Measurements from ENCODE around the gene ARHGEF28.

ARHGEF28 gene

DNA sequence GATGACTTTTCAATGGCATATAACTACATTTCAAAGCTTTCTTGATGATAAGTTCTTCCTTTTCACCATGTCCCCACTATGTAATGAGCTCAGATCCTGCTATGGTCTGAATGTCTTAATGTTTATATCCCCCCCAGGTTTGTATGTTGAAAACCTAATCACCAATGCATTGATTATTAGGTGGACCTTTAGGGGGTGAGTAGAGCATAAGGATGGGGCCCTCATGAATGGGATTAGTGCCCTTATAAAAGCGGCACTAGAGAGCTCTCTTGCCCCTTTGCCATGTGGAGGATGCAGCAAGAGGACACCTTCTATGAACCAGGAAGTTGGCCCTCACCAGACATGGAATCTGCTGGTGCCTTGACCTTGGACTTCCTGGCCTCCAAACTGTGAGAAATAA is 316.8 kb downstream of the ARHGEF28 start:
- no peak for DNase-seq (ENCODE audit: low spot score)

DNA sequence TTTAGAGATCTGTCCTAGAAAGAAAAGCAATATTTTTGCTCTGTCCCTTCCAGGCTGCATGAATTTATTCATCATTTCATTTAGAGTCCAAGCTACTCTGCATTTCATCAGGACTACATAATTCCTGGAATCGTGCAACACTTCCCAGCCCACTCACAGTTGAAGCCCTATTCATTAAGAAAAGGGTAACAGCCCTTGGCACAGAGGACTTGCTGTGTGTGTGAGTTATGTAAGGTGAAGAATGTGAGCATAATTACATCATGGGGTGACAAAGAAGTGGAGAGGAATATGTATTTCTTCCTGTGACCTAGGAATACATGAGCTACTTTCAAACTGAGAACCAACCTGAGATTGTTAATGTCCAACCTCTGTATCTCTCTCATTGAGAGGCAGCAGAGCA is 317.4 kb downstream of the ARHGEF28 start:
- DNase-seq (ENCODE audit: low spot score), result no peak

DNA sequence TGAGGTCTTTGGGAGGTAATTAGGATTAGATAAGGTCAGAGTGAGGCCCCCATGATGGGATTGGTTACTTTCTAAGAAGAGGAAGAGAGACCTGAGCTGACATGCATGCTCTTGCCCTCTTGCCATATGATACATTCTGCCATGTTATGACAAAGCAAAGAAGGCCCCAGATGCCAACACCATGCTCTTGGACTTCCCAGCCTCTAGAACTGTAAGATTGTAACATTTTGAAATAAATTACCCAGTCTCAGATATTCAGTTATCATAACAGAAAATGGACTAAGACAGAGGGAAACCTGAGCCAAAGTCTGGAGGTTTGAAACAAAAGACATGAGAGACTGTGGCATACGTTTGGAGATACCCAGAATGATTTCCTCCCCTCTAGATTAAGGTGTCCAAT is 318.6 kb downstream of the ARHGEF28 start:
- no peak for DNase-seq (ENCODE audit: low spot score)

DNA sequence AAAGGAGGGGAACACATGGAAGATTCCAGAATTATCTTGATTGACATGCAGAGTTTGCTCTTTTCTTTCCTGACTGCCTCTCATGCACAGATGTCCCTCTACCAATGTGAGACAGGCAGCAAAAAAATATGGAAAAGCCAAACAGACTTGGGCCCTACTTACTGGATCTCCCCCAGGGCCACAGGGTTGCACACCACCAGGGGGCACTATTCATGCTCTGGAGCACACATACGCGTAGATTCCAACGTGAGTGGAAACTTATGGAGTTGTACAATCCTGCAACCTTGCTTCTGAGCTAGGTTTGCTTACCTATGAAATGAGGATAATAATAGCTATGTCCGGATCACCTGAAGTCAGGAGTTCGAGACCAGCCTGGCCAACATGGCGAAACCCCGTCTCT is 319.5 kb downstream of the ARHGEF28 start:
- DNase-seq (ENCODE audit: low spot score), result no peak

DNA sequence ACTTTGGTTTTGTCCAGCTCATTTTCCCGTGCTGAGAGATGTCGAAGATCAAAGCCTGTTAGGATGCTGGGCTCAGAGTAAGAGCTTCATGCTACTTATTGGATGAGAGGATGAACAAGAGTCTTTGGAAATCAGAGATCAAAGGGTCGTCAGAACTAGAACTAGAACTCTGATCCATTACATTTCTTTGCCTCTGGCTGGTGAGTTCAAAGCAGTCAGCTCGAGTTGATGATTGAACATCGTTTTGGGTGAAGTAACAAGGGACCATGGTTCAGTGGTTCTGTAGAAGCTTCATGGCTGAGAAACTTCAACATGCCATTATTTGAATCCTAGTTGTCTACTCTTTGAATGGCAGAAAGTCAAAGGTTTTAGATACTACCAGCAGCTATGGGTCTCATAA is 320.3 kb downstream of the ARHGEF28 start:
- DNase-seq (ENCODE audit: low spot score), result no peak

DNA sequence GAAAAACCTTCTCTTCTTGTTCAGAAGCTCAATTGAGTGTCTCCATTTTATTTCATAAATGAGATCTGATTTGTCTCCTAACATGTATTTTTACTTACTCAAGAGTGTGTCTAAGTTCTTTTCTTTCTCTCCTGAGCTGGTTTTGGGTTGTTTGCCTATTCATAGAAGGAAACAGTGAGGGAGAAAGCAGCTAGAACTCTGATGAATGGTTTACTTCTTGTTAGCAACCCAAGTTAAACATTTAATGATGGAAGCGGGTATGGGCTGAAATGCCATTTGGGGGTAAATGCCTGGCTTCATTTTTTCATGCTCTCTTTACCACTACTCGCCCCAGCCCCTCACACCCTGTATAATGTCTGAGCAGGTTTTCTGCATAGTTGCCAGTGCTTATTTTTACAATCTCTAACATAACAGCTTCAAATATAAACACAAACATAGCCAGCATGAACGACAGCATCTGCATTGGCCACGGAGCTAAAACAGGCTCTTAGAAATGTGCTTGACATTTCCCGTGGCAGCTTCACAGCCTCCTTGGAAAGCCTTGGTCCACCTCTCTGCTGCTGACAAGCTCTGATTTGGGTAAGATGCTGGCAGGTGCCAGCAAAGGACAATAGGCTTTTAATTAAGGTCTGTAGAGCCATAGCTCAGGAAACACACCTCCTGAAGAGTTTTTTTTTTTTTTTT is 321.1 kb downstream of the ARHGEF28 start:
- no peak for DNase-seq (ENCODE audit: low spot score)

DNA sequence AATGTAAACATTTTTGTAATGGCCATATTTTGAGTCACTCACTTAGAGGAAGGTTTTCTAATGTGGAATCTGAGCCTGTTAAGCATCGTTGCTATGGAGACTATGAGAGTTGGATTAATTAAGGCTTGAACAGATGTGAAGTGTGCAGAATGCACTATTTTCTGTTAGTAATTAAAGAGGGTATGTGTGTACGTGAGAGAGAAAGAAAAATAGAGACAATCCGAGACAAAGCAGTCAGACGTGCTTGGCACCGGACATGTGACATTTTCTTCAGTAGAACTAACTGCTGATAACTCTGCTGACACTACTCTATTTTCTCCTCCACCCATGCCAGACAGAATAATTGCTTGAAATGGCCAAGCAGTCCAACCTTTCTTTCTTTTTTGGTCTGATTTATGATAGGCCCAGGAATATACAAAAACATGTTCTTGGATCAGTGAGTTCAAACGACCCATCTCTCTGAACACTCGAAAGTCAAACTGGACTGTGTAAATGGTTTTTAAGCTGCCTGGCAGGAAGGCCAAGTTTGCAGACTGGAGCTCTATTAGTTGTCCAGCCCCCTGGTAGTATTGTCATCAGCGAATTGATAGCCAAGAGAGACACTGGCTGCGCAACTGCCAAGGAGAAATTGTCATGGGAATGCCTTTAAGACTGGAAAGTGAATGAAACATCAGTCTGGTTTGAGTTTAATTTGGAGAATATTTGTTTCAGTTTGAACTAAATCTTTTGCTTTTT is 322.1 kb downstream of the ARHGEF28 start:
- no peak for DNase-seq (ENCODE audit: low spot score)

DNA sequence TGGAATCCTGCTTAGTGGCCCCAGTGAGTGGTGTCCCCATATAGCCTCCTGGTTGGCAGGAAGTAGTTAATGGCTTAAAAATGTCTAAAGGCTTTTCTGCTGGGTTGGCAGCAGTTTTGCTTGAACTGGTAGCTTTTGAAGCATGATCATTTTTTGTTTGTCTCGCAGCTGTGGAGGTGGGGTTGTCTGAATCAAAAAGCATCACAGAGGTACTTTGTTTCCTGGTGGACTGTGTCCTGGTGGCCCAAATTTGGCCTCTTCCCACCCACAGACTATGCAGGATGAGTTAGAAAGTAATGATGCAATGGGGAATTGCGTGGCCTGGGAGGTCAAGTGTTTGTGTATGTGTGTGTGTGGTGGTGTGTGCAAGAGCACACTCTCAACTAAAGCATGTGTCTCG is 322.7 kb downstream of the ARHGEF28 start:
- no peak for DNase-seq (ENCODE audit: low spot score)

DNA sequence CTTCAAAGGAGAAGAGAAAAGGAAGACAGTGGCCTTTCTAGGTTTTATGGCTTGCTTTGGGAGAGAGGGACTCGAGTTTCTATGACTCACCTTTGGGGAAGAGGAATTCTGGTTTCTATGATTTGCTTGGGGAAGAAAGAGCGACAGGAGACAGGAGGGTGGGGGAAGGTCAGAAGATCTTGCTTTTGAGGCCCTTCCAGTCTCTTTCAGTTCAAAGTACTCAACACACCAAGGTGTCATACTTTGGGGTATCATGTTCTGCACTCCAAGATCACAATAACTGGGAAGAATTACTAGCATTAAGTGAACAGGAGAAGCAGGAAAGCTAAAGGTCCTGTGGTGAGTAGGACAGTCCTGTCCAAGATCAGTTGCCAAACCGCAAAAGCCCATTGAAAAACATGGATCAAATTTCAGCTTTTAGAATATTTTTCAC is 324.5 kb downstream of the ARHGEF28 start:
- DNase-seq (ENCODE audit: low spot score), result no peak

DNA sequence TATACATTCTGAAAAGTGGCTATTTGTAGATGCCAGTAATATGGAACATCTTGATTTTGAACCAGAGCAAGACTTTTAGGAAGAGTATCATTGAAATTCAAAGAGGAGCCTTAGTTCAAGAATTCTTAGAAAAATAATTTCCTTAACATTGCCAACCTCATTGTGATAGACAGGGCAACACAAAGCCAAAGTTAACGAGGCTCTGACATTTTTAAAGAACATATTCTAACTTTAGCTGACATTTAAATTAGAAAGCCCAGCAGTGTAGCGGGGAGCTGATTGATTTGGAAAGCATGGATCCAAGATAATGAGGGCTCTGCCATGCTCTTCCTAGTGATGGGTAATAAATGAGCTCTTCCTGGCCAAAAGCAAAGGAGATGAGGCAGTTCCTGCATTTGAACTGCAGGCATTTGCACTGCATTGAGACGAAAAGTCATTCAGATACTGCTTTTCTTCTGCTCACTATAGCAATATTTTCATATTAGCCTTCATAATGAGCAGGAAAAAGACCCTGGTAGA is 325.0 kb downstream of the ARHGEF28 start:
- no peak for DNase-seq (ENCODE audit: low spot score)

DNA sequence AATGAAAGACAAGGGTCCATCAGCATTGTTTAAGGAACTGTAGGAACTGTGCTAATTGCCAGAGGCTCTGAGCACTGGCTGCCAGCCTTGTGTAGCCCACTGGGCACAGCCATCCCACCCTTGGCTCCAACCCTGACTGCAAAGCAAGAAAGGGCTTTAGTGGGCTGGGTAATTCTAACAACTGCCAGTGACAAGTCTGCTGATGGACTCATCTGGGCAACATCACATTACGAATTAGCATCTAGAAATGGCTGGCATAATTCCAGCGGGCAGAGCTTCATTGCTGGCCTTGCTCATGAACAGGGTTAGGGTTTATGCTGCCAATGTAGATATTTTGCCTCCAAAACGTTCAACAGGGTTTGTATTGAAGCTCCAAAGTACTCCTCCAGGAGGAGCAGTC is 326.9 kb downstream of the ARHGEF28 start:
- DNase-seq (ENCODE audit: low spot score), result no peak

DNA sequence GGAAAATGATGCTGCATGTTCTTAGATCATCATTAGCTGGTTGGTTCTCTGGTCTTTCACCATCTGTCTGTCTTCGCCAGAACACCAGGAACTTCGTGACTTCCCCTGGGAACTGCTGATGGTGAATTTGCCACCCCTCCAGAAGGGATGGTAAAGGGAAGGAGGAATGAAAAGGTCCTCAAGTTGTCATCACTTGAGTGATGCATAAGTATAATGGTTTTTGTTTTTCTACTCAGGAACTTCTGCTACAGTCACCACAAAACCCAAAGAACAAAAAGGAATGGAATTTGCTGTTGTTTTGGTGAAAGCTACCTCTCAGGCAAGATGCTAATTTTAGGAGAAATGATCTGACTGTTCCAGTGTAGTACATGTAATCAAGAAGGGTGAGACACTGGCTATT is 328.4 kb downstream of the ARHGEF28 start:
- no peak for DNase-seq (ENCODE audit: low spot score)

DNA sequence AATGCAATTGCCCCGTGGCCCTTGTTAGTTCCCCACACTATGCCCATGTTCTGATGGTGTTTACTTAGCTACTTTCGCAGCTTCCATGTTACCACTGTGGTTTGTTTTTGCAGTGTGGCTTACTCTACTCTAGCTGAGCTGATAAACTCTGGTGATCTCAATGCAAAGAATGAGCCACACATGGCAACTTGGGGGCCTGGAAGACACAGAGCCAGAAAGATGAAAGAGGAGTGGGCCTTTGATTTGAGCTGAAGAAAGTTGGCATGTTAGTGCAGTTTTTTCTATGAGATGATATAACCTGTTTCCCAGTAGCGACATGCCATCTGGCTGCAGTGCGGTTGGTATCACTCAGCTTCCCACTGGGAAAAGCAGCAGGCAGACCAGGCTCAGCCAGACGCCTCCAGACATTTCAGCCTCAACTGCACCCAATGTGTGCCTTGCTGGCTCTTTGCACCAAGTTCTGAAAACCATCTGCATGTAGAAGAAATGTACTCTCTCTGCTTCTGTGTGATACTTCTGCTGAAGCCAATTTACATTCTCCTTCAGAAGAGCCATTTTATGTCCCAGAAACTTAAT is 329.4 kb downstream of the ARHGEF28 start:
- no peak for DNase-seq (ENCODE audit: low spot score)

DNA sequence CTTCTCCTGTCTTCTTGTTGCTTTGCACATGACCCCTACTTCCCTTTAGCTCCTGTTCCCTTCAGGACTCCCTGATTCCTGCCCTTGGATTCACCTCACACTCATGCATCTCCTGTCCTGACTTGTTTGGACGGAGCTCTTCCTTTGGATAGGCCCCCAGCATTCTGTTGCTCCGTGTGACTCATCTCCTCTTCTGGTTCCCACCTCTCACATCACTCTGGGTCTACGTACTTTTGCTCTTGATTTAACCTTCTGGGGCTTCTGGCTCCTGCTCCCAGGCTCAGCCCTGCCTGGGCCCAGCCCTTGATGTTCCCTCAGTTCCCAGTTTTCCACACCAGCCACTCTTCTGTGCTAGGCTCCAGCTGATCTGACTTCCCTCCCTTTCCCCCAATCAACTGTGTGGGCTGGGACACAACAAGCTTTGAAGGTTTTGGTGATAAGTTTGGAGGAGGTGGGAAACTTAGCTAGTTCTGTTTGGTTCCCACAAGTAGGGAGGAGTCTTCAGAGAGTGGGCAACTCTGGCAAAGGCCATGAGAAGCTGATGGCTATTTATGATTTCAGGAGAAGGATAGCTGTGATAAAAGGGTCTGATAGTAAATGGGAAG is 331.5 kb downstream of the ARHGEF28 start:
- DNase-seq (ENCODE audit: low spot score), result no peak

DNA sequence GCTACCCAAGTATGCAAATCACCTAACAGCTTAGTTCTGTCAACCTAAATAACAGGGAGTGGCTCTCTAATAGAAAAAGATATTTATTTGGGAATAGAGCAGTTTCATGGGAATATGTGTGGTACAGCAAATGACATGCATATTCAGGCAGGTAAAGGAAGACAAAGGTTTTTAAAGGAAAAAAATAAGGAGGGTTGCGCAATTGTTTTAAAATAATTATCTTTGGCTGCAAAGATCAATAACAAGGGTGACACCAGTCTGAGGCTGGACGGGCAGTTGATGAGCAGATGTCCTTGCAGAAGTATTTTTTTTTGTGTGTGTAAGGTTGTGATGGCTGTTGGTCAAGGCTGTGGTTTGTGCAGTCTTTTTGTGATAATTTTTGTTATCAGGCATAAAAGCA is 332.0 kb downstream of the ARHGEF28 start:
- DNase-seq (ENCODE audit: low spot score), result no peak

DNA sequence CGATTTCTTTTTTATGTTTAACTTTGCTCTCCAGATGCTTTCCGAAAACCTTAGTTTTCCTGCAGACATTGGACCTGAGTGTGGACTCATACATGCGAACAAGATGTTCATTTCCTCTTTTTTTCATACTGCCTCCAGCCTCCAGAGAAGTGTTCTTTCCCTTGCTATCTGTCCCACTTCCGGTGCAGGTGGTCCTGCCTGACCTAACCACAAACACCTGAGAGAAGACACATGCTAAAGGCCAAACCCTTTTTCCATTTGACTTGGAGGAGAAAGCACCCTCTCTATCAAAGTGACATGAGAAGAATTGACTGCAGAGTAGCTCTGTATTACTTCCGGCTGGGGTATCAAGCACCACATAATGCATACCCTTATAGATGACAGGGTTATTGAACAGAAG is 334.0 kb downstream of the ARHGEF28 start:
- DNase-seq (ENCODE audit: low spot score), result no peak

DNA sequence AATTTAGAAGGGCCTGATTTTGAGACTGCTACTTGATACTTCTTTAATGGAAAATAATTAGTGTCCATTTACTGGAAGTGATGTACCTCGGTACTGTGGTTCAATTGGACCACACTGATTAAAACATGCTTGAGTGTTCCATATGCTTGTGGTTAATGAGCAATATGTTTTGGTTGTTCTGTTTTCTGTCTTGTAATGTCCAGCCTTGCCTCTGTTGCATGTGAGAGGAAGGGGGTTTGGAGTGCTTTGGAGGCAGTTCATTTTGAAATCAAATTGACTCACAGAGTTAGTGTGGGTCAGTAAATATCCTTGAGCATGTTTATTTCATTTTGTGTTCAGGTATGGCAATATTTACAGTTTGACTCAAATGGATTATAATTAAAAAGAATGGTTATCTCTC is 334.4 kb downstream of the ARHGEF28 start:
- DNase-seq (ENCODE audit: low spot score), result no peak

DNA sequence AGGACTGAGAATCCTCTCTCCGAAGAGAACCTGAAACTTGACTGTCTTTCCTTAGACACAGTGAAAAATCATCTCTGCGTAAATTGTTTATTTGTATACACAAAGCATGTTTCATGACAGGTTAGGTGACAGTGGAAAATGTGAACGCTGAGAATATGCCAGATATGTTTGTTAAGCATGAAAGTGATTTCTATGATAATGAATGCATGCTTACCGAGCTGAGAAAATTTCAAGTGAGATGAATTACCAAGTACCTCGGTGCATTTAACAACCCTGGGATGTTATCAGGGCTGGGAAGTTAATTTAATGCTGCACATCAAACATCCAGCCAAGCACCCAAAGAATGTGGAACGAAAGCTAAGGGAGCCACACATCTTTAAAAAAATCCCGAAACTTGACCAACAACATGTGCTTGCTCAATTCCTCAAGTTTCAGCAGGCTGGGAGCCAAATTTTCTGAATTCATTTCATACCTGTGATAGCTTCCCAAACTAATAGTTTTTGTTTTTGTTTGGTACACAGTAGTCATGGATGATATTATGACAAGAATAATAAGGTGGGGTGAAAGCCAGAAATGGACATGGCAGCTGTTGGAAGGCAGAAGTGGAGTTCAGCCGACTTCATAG is 336.9 kb downstream of the ARHGEF28 start:
- DNase-seq (ENCODE audit: low spot score), result no peak

DNA sequence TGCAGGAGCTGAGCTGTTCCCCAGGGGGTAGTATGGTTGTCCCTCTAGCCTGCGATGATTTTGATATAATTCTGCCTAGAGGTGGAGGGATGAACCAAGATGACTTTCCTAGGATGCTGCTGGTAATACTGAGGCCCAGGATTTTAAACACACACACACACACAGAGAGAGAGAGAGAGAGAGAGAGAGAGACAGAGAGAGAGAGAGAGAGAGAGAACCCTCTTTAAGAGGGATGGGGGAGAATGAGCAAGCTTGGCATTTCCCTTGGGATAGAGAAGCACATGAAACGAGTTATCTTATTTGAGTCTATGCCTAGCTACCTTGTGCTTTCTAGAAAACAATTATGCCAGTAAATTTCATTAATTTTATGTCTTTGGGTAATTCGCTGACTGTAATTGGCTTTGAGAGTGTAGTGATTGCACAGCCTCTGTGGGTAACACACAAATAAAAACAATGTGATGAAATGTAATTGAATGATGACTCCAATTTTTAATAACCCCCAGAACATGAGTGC is 338.4 kb downstream of the ARHGEF28 start:
- DNase-seq (ENCODE audit: low spot score), result no peak

DNA sequence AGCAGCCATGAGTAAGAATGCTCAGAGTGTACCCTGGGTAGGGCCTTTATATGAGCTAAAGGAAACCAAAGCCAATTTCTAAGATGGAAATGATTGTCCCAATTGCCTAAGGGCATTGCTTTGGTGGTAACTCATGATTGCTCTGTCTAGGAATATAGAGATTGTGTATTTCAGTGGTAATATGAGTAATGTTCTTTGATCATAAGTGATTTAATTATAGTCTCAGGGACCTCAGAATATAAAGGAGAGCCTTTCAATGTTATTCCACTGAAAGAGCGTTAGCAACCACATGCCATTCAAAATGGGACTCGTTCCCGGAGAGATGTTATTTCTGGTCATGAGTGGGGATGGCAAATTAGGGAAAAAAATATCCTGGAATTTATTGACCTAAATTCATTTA is 340.5 kb downstream of the ARHGEF28 start:
- DNase-seq (ENCODE audit: low spot score), result no peak

DNA sequence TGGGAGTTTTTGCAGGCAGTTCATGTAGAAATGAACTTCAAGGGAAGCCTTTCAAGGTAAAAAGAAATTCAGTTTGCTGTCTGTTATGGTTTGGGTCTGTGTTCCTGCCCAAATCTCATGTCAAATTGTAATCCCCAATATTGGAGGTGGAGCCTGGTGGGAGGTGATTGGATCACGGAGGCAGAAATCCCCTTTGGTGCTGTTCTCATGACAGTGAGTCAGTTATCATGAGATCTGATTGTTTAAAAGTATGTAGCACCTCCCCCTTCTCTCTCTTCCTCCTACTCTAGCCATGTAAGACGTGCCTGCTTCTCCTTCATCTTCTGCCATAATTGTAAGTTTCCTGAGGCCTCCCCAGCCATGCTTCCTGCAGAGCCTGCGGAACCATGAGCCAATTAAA is 341.4 kb downstream of the ARHGEF28 start:
- no peak for DNase-seq (ENCODE audit: low spot score)

DNA sequence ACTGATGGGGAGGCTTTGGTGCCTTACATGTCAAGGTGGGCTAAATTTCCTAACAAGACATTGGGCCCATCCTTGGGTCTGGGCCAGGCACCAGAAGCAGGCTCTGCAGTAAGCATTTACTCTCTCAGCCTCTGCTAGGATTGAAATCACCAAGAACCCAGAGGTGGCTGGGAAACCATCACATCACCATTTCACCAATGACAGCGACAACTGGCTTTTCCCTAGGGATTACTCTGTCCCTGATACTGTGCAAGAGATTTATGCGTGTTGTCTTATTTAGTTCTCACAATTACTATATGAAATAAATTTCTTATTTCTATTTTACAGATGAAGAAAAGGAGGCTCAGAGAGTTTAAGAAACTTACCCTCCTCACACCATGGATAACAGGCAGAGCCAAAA is 342.2 kb downstream of the ARHGEF28 start:
- DNase-seq (ENCODE audit: low spot score), result no peak
